ENCODE results near the gene GH2.
"Not testable (repeated sequence)": the region's sequence is repeated elsewhere in the genome, so short reads cannot be mapped to it uniquely, and the experiment has no call there.

Gene GH2

GRCh38 chr17:63917646-63918045 lies 35.9 kb upstream of the GH2 start:
- CTCF ChIA-PET: interaction anchor here (0.6 to 4.5 kb wide), 9 partner anchors 11 to 365 kb away, joined by 3 to 58 read pairs (median 19); no protein-coding TSS in a partner anchor
- H3K4me1 ChIP-seq (ENCODE audit: control insufficient read depth, insufficient read depth, low read length): no peaks in the 10 kb centered on the region
- H3K36me3 ChIP-seq (ENCODE audit: control insufficient read depth in 2 of 2, insufficient read depth in 1 of 2, low read length in 2 of 2): no peaks in the 10 kb centered on the region
- H3K4me3 ChIP-seq (ENCODE audit: low read depth, low read length): no peak overlapping the region
- H3K27ac ChIP-seq (ENCODE audit: extremely low read depth, low read depth, low read length): no peak overlapping the region
- POLR2A ChIA-PET: no interaction called here
- no peak for TF ChIP-seq IKZF3 (tag by site-specific recombination; IDR thresholded peaks at IDR 0.05)
- no peak for TF ChIP-seq ZSCAN4 (tag by site-specific recombination; IDR thresholded peaks at IDR 0.05)
- TF ChIP-seq ZBTB7A (tag by site-specific recombination; IDR thresholded peaks at IDR 0.05; ENCODE audit: low read depth): no peak
- TF ChIP-seq KLF9 (tag by site-specific recombination; IDR thresholded peaks at IDR 0.05; ENCODE audit: low read depth): no peak
- TF ChIP-seq MZF1 (tag by site-specific recombination; IDR thresholded peaks at IDR 0.05; ENCODE audit: borderline replicate concordance): no peak
- H3K9me3 ChIP-seq (ENCODE audit: control insufficient read depth, insufficient read depth, low read depth, low read length): no peaks in the 10 kb centered on the region

GRCh38 chr17:63917206-63917605 lies 35.5 kb upstream of the GH2 start:
- POLR2A ChIA-PET; H3K4me1 ChIP-seq (ENCODE audit: control insufficient read depth, insufficient read depth, low read length); H3K4me3 ChIP-seq (ENCODE audit: low read depth, low read length); H3K9me3 ChIP-seq (ENCODE audit: control insufficient read depth, insufficient read depth, low read depth, low read length); H3K27ac ChIP-seq (ENCODE audit: extremely low read depth, low read depth, low read length); H3K36me3 ChIP-seq (ENCODE audit: control insufficient read depth in 2 of 2, insufficient read depth in 1 of 2, low read length in 2 of 2): not testable (repeated sequence)
- CTCF ChIA-PET: interaction anchor here (1.0 to 4.5 kb wide), 6 partner anchors 15 to 365 kb away, joined by 3 to 43 read pairs (median 18); no protein-coding TSS in a partner anchor

- H3K4me1 ChIP-seq (ENCODE audit: control insufficient read depth, insufficient read depth, low read length): no peaks in the 10 kb centered on the region
- no peak overlapping the region for H3K4me3 ChIP-seq (ENCODE audit: low read depth, low read length)
- no peaks in the 10 kb centered on the region for H3K36me3 ChIP-seq (ENCODE audit: control insufficient read depth in 2 of 2, insufficient read depth in 1 of 2, low read length in 2 of 2)
- ChIA-PET POLR2A (no interaction called here), CTCF (interaction anchor here (0.9 to 3.4 kb wide), 6 partner anchors 14 to 217 kb away, joined by 3 to 19 read pairs (median 4); no protein-coding TSS in a partner anchor)
- H3K27ac ChIP-seq (ENCODE audit: extremely low read depth, low read depth, low read length): no peak overlapping the region
- TF ChIP-seq ZNF621 (tag by site-specific recombination; IDR thresholded peaks at IDR 0.05) (no peak), PATZ1 (tag by site-specific recombination; IDR thresholded peaks at IDR 0.05) (no peak), ZNF354C (tag by site-specific recombination; IDR thresholded peaks at IDR 0.05; ENCODE audit: borderline replicate concordance, low read depth) (no peak), ZSCAN4 (tag by site-specific recombination; IDR thresholded peaks at IDR 0.05) (no peak), ZNF292 (tag by site-specific recombination; IDR thresholded peaks at IDR 0.05; ENCODE audit: borderline replicate concordance, low read depth) (no peak), ZNF529 (tag by site-specific recombination; IDR thresholded peaks at IDR 0.05; ENCODE audit: insufficient replicate concordance) (no peak), ZNF248 (tag by site-specific recombination; IDR thresholded peaks at IDR 0.05) (no peak), ZNF37A (tag by site-specific recombination; IDR thresholded peaks at IDR 0.05) (no peak), ZFP37 (tag by site-specific recombination; IDR thresholded peaks at IDR 0.05) (no peak), ATF2 (tag by site-specific recombination; IDR thresholded peaks at IDR 0.05; ENCODE audit: low read depth) (no peak)
- H3K9me3 ChIP-seq (ENCODE audit: control insufficient read depth, insufficient read depth, low read depth, low read length): no peaks in the 10 kb centered on the region
Measured at GRCh38 chr17:63916566-63917185, 34.9 kb upstream of the GH2 start.

- H3K4me1 ChIP-seq (ENCODE audit: control insufficient read depth, insufficient read depth, low read length): not testable (repeated sequence)
Measured at GRCh38 chr17:63915753-63916152, 34.0 kb upstream of the GH2 start.

More at GRCh38 chr17:63915753-63916152, 34.0 kb upstream of the GH2 start:
- POLR2A ChIA-PET; H3K36me3 ChIP-seq (ENCODE audit: control insufficient read depth in 2 of 2, insufficient read depth in 1 of 2, low read length in 2 of 2); H3K4me3 ChIP-seq (ENCODE audit: low read depth, low read length); H3K27ac ChIP-seq (ENCODE audit: extremely low read depth, low read depth, low read length); H3K9me3 ChIP-seq (ENCODE audit: control insufficient read depth, insufficient read depth, low read depth, low read length): not testable (repeated sequence)
- CTCF ChIA-PET: interaction anchor here (0.6 to 1.5 kb wide), 4 partner anchors 35 to 218 kb away, joined by 3 to 4 read pairs (median 4); no protein-coding TSS in a partner anchor
